SK-N-SH (cell line): ENCODE results near the gene CENATAC.

Experiments
- CHD2 ChIP-seq: fragments of 150-350 bp; IDR thresholded peaks from 2 replicates; pipeline ENCODE4 v1.6.1; 2018; ENCODE audit warnings: low read length; ENCODE audit not compliant: partially characterized antibody
- CTCF ChIP-seq: fragments of 200-600 bp; sonication (generic); IDR thresholded peaks from 2 replicates; pipeline ENCODE4 v1.6.1; 2017; ENCODE audit warnings: antibody characterized with exemption, mild to moderate bottlenecking, moderate library complexity
- FOSL2 ChIP-seq: IDR thresholded peaks from 2 replicates; pipeline ENCODE4 v1.4.0; 2012; ENCODE audit warnings: low read depth, mild to moderate bottlenecking, moderate library complexity, borderline replicate concordance
- JUND ChIP-seq: IDR thresholded peaks from 2 replicates; pipeline ENCODE4 v1.4.0; 2012
- MAX ChIP-seq: IDR thresholded peaks from 2 replicates; pipeline ENCODE4 v1.4.0; 2012; ENCODE audit warnings: low read depth
- MXI1 ChIP-seq: IDR thresholded peaks from 2 replicates; pipeline ENCODE4 v1.6.1; 2012; ENCODE audit warnings: mild to moderate bottlenecking, low read depth, low read length, improper control_type of control experiment
- POLR2AphosphoS5 ChIP-seq: IDR thresholded peaks from 2 replicates; pipeline ENCODE4 v1.6.1; 2012; ENCODE audit warnings: low read depth, low read length
- RAD21 ChIP-seq: IDR thresholded peaks from 2 replicates; pipeline ENCODE4 v1.6.1; 2012; ENCODE audit warnings: mild to moderate bottlenecking, low read length
- RXRA ChIP-seq: IDR thresholded peaks from 2 replicates; pipeline ENCODE4 v1.4.0; 2012; ENCODE audit warnings: low read depth, mild to moderate bottlenecking, borderline replicate concordance
- SIN3A ChIP-seq: IDR thresholded peaks from 2 replicates; pipeline ENCODE4 v1.6.1; 2012; ENCODE audit warnings: low read depth, mild to moderate bottlenecking, low read length, moderate library complexity, borderline replicate concordance
- USF1 ChIP-seq: IDR thresholded peaks from 2 replicates; pipeline ENCODE4 v1.4.0; 2012; ENCODE audit warnings: low read depth, borderline replicate concordance
- YY1 ChIP-seq: IDR thresholded peaks from 2 replicates; pipeline ENCODE4 v1.4.0; 2012; ENCODE audit warnings: low read depth, mild to moderate bottlenecking

- TF ChIP-seq FOSL2 (no peak), RAD21 (no peak), USF1 (no peak), SIN3A (no peak), MAX (no peak), CTCF (no peak), POLR2AphosphoS5 (no peak), CHD2 (no peak), JUND (no peak), RXRA (no peak), YY1 (no peak), MXI1 (no peak)
These were observed 31.1 kb downstream of the CENATAC start for GRCh38 chr11:119029069-119029339.
